CD4-positive, alpha-beta T cell treated with Interleukin-2 at 100 ng/mL for 4 hours (primary cell): ENCODE results near the gene DSE.

ENCODE experiments used
- DNase-seq: peaks from one replicate; pipeline ENCODE4 v3.0.0-alpha.2; 2020; ENCODE audit warnings: low spot score

Gene DSE

GRCh38 chr6:116449565-116449964, 78.8 kb downstream of the DSE start:
- DNase-seq = no peak

- no peak for DNase-seq
Measured at GRCh38 chr6:116450185-116450710, 79.5 kb downstream of the DSE start.

- DNase-seq = no peak
Measured at GRCh38 chr6:116450769-116451740, 80.3 kb downstream of the DSE start.

GRCh38 chr6:116451916-116452315, 81.2 kb downstream of the DSE start:
- no peak for DNase-seq

GRCh38 chr6:116452531-116452930, 81.8 kb downstream of the DSE start:
- no peak for DNase-seq

- no peak for DNase-seq
Measured at GRCh38 chr6:116456106-116456505, 85.4 kb downstream of the DSE start.

- DNase-seq = no peak
Measured at GRCh38 chr6:116456927-116457326, 86.2 kb downstream of the DSE start.

- no peak for DNase-seq
Measured at GRCh38 chr6:116458264-116458663, 87.5 kb downstream of the DSE start.

- no peak for DNase-seq
Measured at GRCh38 chr6:116459927-116460326, 89.2 kb downstream of the DSE start.

- no peak for DNase-seq
Measured at GRCh38 chr6:116461331-116461931, 90.7 kb downstream of the DSE start, which contains the start of gene CALHM6. CALHM6 (plus strand) TSS chr6:116461375; CDS start chr6:116461930, 555 bp downstream.

- peak; percentile 40 for DNase-seq
Measured at GRCh38 chr6:116461932-116462885, 91.5 kb downstream of the DSE start.

GRCh38 chr6:116463301-116463700, 92.6 kb downstream of the DSE start:
- DNase-seq = no peak

- no peak for DNase-seq
Measured at GRCh38 chr6:116465246-116465645, 94.5 kb downstream of the DSE start.

- DNase-seq = no peak
Measured at GRCh38 chr6:116467096-116467495, 96.3 kb downstream of the DSE start.

GRCh38 chr6:116467514-116467913, 96.8 kb downstream of the DSE start:
- DNase-seq = no peak

- DNase-seq = no peak
Measured at GRCh38 chr6:116468293-116468692, 97.5 kb downstream of the DSE start.

GRCh38 chr6:116471531-116471930, 100.8 kb downstream of the DSE start:
- DNase-seq = no peak

- no peak for DNase-seq
Measured at GRCh38 chr6:116472706-116473105, 102.0 kb downstream of the DSE start.

GRCh38 chr6:116475141-116475540, 104.4 kb downstream of the DSE start:
- no peak for DNase-seq

GRCh38 chr6:116476002-116476678, 105.4 kb downstream of the DSE start:
- DNase-seq = no peak

- no peak for DNase-seq
Measured at GRCh38 chr6:116482780-116483179, 112.0 kb downstream of the DSE start.
